NK-92 treated with Interleukin-12 subunit alpha and Interleukin-12 subunit beta, amount 100 ng/mL, for 24 hours (cell line): ENCODE measurements around the gene C1orf216.
"Not testable (repeated sequence)": the region's sequence is repeated elsewhere in the genome, so short reads cannot be mapped to it uniquely, and the experiment has no call there.

Experiments used
- DNase-seq: peaks from one replicate; lab custom pipeline; 2025; lab: John Stamatoyannopoulos, UW

Gene C1orf216

GRCh38 chr1:35706846-35707600, 11.7 kb downstream of the C1orf216 start:
- DNase-seq: no peak

DNA sequence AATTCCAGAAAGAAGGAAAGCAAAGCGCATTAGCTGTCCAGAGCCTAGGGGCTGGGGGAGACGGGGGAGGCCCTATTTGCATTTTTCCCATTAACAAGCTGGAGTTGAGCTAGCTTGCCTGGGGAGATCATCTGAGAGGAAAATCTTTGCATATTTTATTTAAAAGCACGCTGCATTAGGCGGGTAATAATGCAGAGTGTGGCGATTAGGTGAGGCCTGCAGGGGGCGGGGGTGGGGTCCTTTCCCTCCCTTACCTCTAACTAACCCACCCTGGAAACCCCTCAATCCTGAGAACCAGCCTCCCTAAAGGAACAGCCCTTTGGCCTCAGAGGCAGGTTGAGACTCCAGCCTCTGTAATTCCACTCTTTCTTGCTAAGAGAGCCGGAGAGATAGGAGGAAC, 16.2 kb downstream of the C1orf216 start:
- no peak for DNase-seq

DNA sequence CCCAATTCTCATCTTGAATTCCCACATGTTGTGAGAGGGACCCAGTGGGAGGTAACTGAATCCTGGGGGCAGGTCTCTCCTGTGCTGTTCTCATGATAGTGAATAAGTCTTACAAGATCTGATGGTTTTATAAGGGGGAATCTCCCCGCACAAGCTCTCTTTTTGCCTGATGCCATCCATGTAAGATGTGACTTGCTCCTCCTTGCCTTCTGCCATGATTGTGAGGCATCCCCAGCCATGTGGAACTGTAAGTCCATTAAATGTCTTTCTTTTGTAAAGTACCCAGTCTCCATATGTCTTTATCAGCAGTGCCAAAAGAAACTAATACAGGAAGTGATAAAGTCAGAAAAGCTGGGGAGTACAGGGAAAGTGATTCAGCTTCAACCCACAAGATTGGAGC, 19.5 kb downstream of the C1orf216 start:
- not testable (repeated sequence) for DNase-seq

- no peak for DNase-seq
Measured at GRCh38 chr1:35692317-35692716, 26.4 kb downstream of the C1orf216 start.

DNA sequence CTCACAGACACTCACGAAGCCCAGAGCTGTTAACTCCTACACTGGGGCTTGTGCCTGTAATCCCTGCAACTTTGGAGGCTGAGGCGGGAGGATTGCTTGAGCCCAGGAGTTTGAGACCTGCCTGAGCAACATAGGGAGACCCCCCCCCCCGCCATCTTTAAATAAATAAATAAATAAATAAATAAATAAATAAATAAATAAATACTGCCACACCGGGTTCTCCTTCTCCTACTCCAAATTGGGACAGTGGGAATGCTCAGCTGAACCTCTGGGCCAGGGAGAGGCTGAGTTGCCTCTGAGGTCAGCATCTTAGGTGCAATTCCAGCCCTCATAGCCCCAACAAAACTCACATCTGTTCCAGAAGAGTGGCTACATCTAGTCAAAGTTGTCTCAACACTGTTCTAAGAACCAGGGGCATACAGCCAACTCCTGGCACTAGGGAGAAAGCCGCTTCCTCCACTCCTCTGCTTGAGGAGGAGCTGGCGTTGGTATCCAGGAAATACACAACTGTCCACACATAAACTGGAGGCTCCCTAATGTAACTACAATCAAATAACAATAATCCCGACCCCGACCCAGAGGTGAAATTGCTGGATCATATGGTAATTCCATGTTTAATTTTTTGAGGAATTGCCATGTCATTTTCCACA, 27.0 kb downstream of the C1orf216 start:
- DNase-seq: no peak

DNA sequence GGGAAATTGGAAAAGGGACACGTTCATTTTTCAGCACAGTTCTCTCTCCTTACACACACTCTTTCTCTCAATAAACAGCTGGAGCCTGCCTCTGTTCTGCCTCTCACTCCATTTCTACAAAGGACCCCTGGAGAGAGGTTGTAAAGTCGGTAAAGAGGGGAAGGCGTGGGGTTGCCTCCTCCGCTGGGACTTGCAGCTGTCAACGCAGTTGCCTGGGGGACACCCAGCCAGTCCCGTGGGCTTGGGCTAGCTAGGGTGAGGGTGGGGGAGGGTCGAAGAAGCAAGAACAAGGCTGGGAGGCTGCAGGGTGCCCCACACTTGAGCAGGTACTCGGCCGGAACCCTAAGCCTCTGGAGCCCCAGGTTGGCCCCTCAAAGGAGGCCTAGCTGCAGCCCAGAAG, 27.6 kb downstream of the C1orf216 start:
- no peak for DNase-seq

DNA sequence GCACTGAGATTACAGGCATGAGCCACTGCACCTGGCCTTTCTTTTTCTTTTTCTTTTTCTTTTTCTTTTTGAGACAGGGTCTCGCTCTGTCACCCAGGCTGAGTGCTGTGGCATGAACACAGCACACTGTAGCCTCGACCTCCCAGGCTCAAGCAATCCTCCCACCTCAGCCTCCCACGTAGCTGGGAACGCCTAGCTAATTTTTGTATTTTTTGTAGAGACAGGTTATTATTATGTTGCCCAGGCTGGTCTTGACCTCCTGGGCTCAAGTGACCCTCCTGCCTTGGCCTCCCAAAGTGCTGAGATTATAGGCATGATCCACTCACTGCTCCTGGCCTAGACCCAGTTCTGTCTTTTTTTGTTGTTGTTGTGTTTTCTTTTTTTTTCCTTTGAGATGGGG, 28.6 kb downstream of the C1orf216 start:
- DNase-seq: not testable (repeated sequence)

DNA sequence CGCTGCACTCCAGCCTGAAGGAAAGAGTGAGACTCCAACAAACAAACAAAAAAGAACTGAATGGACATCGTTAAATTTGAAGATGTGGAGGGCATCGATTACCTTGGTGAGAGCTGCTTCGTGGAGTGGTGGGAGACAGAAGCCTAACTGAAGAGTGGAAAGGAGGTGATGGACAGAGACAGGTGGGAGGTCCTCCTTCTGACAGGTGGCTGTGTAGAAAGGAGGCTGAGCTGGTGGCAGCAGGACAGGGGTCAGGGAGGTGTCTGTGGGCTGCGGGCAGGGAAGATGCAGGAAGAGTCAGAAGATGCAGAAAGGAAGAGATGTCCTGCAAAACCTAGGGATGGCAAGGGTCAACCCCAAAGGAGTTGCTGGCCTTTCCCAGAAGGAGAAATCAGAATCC, 30.5 kb downstream of the C1orf216 start:
- DNase-seq: no peak

GRCh38 chr1:35683012-35683411, 35.7 kb downstream of the C1orf216 start:
- DNase-seq: no peak

DNA sequence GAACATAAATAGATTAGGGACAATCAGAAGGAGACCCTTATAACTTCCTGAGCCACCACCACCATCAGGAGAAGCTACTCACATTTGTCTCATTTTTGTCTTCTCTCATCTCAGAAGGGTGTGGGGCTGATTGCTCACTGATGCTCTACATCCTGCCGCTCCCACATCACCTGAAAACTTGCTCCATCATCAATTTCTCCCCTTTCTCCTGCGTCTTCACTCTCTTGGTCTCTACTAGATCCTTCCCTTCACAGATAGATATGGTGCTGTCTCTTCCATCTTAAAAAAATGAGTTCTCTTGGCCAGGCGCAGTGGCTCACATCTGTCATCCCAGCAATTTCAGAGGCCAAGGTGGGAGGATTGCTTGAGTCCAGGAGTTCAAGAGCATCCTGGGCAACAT, 38.4 kb downstream of the C1orf216 start:
- no peak for DNase-seq

- no peak for DNase-seq
Measured at GRCh38 chr1:35675773-35676172, 42.9 kb downstream of the C1orf216 start.

DNA sequence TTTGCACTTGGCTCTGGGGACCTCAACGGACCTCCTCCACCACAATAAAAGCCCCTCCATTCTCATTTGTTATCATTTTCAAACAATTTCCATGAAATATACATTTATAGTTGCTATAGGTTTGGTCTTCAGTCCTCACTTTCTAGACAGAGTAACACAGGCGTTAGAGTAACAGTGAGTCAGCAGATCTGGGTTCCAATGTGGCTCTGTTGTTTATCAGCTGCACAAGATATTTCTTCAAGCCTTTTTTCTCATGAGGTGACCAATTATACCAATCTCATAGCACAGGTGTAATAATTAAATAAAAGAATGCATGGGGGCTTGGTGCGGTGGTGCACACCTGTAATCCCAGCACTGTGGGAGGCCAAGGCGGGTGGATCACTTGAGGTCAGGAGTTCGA, 44.6 kb downstream of the C1orf216 start:
- DNase-seq: no peak

DNA sequence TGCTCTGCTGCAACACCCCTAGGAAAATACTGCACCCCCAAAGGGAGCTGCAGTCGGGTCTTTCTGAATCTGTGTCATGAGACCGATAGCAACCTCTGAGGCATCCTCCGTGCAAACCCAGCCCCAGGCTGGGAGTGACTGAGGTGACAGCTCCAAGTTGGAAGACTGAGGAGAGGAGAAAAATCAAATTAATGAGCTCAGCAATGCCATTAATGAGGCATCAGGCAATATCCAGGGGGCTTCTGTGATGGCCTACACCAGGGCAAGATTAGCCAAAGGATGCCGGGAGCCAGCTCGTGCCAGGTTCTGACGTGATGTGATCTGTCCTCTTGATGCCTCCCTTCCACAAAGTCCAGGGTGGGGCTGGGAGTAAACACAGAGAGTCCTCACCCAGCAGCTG, 46.6 kb downstream of the C1orf216 start:
- no peak for DNase-seq

GRCh38 chr1:35668506-35668905, 50.2 kb downstream of the C1orf216 start:
- DNase-seq: no peak

- DNase-seq: no peak
Measured at GRCh38 chr1:35666916-35667315, 51.8 kb downstream of the C1orf216 start.

- DNase-seq: no peak
Measured at GRCh38 chr1:35666216-35666615, 52.5 kb downstream of the C1orf216 start.
